ENCODE measurements around the gene AP1B1.

GRCh38 chr22:29386708-29387107, 1.7 kb downstream of the AP1B1 start:
- no peak for TF ChIP-seq CTCF (optimal IDR thresholded peaks at IDR 0.05 in 1 of 3, IDR thresholded peaks at IDR 0.05 in 1 of 3, conservative IDR thresholded peaks at IDR 0.05 in 1 of 3; ENCODE audit: extremely low read depth in 1 of 3, insufficient read depth in 2 of 3, low read length in 3 of 3)
- TF ChIP-seq EZH2 (IDR thresholded peaks at IDR 0.05; ENCODE audit: low read length): no peak

All from keratinocyte (primary cell).